K562 (cell line): ENCODE data around the gene XAB2. TPM values are rescaled to one million over a fixed set of nuclear protein-coding genes. Genes with fewer than 3 reads are reported as not detected.

Experiments used
- CREB1 ChIP-seq, 2 experiments: sonication (generic) in 1 of 2; formaldehyde crosslinking in 1 of 2; IDR thresholded peaks; 2 replicates each; pipeline versions ENCODE4 v1.6.1 to v1.8.0; 2012 to 2022; ENCODE audit warnings: inconsistent platforms in 1 of 2, mild to moderate bottlenecking in 1 of 2, missing genetic modification reagents in 1 of 2, moderate library complexity in 1 of 2
- DACH1 ChIP-seq: fragments of 450-650 bp; IDR thresholded peaks from 2 replicates; pipeline ENCODE4 v1.6.1; 2018; ENCODE audit not compliant: partially characterized antibody
- DIDO1 ChIP-seq: fragments of 450-650 bp; IDR thresholded peaks from 2 replicates; pipeline ENCODE4 v1.6.1; 2016; ENCODE audit warnings: low read depth, missing biosample characterization, missing genetic modification characterization
- DMBX1 ChIP-seq: fragments of 250-450 bp; sonication (Bioruptor Pico); IDR thresholded peaks from 2 replicates; pipeline ENCODE4 v1.8.0; 2022; ENCODE audit warnings: inconsistent platforms, mild to moderate bottlenecking, moderate library complexity, borderline replicate concordance
- ELF1 ChIP-seq: fragments of 200-800 bp; sonication (Bioruptor generic); IDR thresholded peaks from 2 replicates; pipeline ENCODE4 v1.6.1; 2016; ENCODE audit warnings: missing genetic modification characterization, missing compliant biosample characterization
- MAZ ChIP-seq, 2 experiments: fragments of 450-650 bp in 1 of 2; sonication (generic) in 1 of 2; formaldehyde crosslinking; IDR thresholded peaks in 1 of 2; conservative IDR thresholded peaks in 1 of 2; 2 replicates each; pipeline versions ENCODE4 v1.4.0 to v1.5.0; 2020; ENCODE audit warnings: mild to moderate bottlenecking in 1 of 2, missing genetic modification reagents in 1 of 2
- MNT ChIP-seq, 2 experiments: fragments of 450-650 bp; conservative IDR thresholded peaks; 2 replicates each; pipeline ENCODE4 v1.6.1; 2017; ENCODE audit warnings: mild to moderate bottlenecking in 2 of 2, moderate library complexity in 2 of 2
- MTA1 ChIP-seq: fragments of 450-650 bp; IDR thresholded peaks from 2 replicates; pipeline ENCODE4 v1.6.1; 2017; ENCODE audit warnings: borderline replicate concordance
- MTA3 ChIP-seq: fragments of 450-650 bp; formaldehyde crosslinking; IDR thresholded peaks from 2 replicates; pipeline ENCODE4 v1.6.1; 2017; ENCODE audit warnings: mild to moderate bottlenecking, borderline replicate concordance
- NBN ChIP-seq: fragments of 450-650 bp; IDR thresholded peaks from 2 replicates; pipeline ENCODE4 v1.6.1; 2016; ENCODE audit warnings: low read depth, mild to moderate bottlenecking
- POLR2A ChIP-seq: fragments of 450-650 bp; conservative IDR thresholded peaks from 2 replicates; pipeline ENCODE4 v1.6.1; 2016
- RBM14 ChIP-seq: fragments of 200-400 bp; formaldehyde crosslinking; IDR thresholded peaks from 2 replicates; pipeline ENCODE4 v1.6.1; 2018; ENCODE audit warnings: low read depth, mild to moderate bottlenecking, low read length, moderate library complexity, borderline replicate concordance; ENCODE audit not compliant: insufficient read depth
- SP1 ChIP-seq: sonication (generic); formaldehyde crosslinking; IDR thresholded peaks from 2 replicates; pipeline ENCODE4 v1.8.1; 2022; ENCODE audit warnings: mild to moderate bottlenecking, missing genetic modification reagents
- SREBF2 ChIP-seq: sonication (generic); formaldehyde crosslinking; IDR thresholded peaks from 2 replicates; pipeline ENCODE4 v1.4.0; 2020; ENCODE audit warnings: mild to moderate bottlenecking, missing genetic modification reagents
- TFAM ChIP-seq: fragments of 250-450 bp; sonication (Bioruptor Pico); conservative IDR thresholded peaks from 2 replicates; pipeline ENCODE4 v1.5.0; 2021; ENCODE audit warnings: mild to moderate bottlenecking, moderate library complexity
- ZNF282 ChIP-seq: sonication (generic); formaldehyde crosslinking; IDR thresholded peaks from 2 replicates; pipeline ENCODE4 v1.8.1; 2023; ENCODE audit warnings: missing genetic modification reagents
- polyA plus RNA-seq, 8 experiments: library from polyadenylated mRNA; depleted of rRNA in 4 of 8; stranded (reverse) in 5 of 8; unstranded in 3 of 8; fragments of >200 nt; fragmentation: Nextera tagmentation in 2 of 8; fragmentation: Illumina TruSeq in 1 of 8; extraction: Ambion mirVana in 2 of 8; extraction: Trizol in 1 of 8; gene quantifications; 2 replicates each; pipeline versions ENCODE4 v1.2.1 to v1.2.3, GENCODE V29; 2011 to 2014; ENCODE audit warnings: inconsistent platforms in 1 of 8, missing spikeins in 1 of 8
- total RNA-seq, 7 experiments: library from RNA; depleted of rRNA in 6 of 7; stranded (reverse); fragments of >200 nt in 6 of 7; fragmentation: Illumina TruSeq in 2 of 7; extraction: Trizol in 2 of 7; gene quantifications; 2 replicates each; pipeline versions ENCODE4 v1.2.1 to v1.2.3, GENCODE V29; 2011 to 2021; ENCODE audit warnings: low replicate concordance in 1 of 7
- TF ChIP-seq, protein P1 (sequence below): fragments of 250-450 bp; sonication (Bioruptor Pico); IDR thresholded peaks from 2 replicates; pipeline ENCODE4 v1.4.0; 2020; ENCODE audit warnings: mild to moderate bottlenecking, moderate library complexity, borderline replicate concordance
- TF ChIP-seq, protein P2 (sequence below): fragments of 450-650 bp; IDR thresholded peaks from 2 replicates; pipeline ENCODE4 v1.6.1; 2017; ENCODE audit warnings: mild to moderate bottlenecking, moderate library complexity
- TF ChIP-seq, protein P3 (sequence below), 2 experiments: IDR thresholded peaks; 2 replicates each; pipeline ENCODE4 v1.6.1; 2011; ENCODE audit warnings: borderline replicate concordance in 1 of 2, control low read depth in 1 of 2, low read depth in 1 of 2, low read length in 1 of 2, mild to moderate bottlenecking in 1 of 2, mixed read lengths in 1 of 2, moderate library complexity in 1 of 2; ENCODE audit not compliant: insufficient read depth in 1 of 2, insufficient read length in 1 of 2, poor library complexity in 1 of 2, severe bottlenecking in 1 of 2; ENCODE audit errors: extremely low read depth in 1 of 2
- TF ChIP-seq, protein P4 (sequence below): sonication (generic); formaldehyde crosslinking; IDR thresholded peaks from 2 replicates; pipeline ENCODE4 v1.8.0; 2022; ENCODE audit warnings: mild to moderate bottlenecking, missing genetic modification reagents

Gene XAB2
- total and polyA plus RNA-seq, 9 of the 15 experiments (the other 6 are each of a cell fraction or from before 2014, with no cell fraction given): 0.21 to 58.3 (median 20.0) TPM

- TF ChIP-seq, protein P1, sequence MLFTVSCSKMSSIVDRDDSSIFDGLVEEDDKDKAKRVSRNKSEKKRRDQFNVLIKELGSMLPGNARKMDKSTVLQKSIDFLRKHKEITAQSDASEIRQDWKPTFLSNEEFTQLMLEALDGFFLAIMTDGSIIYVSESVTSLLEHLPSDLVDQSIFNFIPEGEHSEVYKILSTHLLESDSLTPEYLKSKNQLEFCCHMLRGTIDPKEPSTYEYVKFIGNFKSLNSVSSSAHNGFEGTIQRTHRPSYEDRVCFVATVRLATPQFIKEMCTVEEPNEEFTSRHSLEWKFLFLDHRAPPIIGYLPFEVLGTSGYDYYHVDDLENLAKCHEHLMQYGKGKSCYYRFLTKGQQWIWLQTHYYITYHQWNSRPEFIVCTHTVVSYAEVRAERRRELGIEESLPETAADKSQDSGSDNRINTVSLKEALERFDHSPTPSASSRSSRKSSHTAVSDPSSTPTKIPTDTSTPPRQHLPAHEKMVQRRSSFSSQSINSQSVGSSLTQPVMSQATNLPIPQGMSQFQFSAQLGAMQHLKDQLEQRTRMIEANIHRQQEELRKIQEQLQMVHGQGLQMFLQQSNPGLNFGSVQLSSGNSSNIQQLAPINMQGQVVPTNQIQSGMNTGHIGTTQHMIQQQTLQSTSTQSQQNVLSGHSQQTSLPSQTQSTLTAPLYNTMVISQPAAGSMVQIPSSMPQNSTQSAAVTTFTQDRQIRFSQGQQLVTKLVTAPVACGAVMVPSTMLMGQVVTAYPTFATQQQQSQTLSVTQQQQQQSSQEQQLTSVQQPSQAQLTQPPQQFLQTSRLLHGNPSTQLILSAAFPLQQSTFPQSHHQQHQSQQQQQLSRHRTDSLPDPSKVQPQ (CRISPR knock-in tag): no peak
- TF ChIP-seq ELF1 (tag) (peak; percentile 84), MNT (conservative IDR thresholded peaks at IDR 0.05) (peak; percentile 47 to 60; a peak in 2 of 4 replicates), MTA3 (peak; percentile 36; the same call in 1 of the 2 replicates), SREBF2 (no peak), SP1 (CRISPR knock-in tag) (peak; percentile 63; the same call in 1 of the 2 replicates), TFAM (CRISPR knock-in tag) (no peak), DACH1 (peak; percentile 46), DIDO1 (tag) (no peak), POLR2A (no peak), NBN (no peak), ZNF282 (CRISPR knock-in tag) (no peak), CREB1 (IDR thresholded peaks at IDR 0.05) (no peak), CREB1 (CRISPR knock-in tag; IDR thresholded peaks at IDR 0.05) (peak; percentile 38; the same call in 1 of the 2 replicates), DMBX1 (peak; percentile 53; the same call in 1 of the 2 replicates), MTA1 (peak; percentile 16; the same call in 1 of the 2 replicates), MAZ (CRISPR knock-in tag; conservative IDR thresholded peaks at IDR 0.05 in 1 of 2, IDR thresholded peaks at IDR 0.05 in 1 of 2) (peak in 1 of 2 experiments; percentile 36; a peak in 1 of 4 replicates), RBM14 (no peak)
- TF ChIP-seq, protein P2, sequence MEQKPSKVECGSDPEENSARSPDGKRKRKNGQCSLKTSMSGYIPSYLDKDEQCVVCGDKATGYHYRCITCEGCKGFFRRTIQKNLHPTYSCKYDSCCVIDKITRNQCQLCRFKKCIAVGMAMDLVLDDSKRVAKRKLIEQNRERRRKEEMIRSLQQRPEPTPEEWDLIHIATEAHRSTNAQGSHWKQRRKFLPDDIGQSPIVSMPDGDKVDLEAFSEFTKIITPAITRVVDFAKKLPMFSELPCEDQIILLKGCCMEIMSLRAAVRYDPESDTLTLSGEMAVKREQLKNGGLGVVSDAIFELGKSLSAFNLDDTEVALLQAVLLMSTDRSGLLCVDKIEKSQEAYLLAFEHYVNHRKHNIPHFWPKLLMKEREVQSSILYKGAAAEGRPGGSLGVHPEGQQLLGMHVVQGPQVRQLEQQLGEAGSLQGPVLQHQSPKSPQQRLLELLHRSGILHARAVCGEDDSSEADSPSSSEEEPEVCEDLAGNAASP: no peak
- TF ChIP-seq, protein P3, sequence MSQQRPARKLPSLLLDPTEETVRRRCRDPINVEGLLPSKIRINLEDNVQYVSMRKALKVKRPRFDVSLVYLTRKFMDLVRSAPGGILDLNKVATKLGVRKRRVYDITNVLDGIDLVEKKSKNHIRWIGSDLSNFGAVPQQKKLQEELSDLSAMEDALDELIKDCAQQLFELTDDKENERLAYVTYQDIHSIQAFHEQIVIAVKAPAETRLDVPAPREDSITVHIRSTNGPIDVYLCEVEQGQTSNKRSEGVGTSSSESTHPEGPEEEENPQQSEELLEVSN (IDR thresholded peaks at IDR 0.05; ENCODE audit: borderline replicate concordance in 1 of 2, extremely low read depth in 1 of 2, insufficient read depth in 1 of 2, insufficient read length in 1 of 2, low read depth in 1 of 2, low read length in 1 of 2, poor library complexity in 1 of 2, severe bottlenecking in 1 of 2): peak in 1 of 2 experiments; percentile 51
- TF ChIP-seq, protein P4, sequence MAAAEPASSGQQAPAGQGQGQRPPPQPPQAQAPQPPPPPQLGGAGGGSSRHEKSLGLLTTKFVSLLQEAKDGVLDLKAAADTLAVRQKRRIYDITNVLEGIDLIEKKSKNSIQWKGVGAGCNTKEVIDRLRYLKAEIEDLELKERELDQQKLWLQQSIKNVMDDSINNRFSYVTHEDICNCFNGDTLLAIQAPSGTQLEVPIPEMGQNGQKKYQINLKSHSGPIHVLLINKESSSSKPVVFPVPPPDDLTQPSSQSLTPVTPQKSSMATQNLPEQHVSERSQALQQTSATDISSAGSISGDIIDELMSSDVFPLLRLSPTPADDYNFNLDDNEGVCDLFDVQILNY (CRISPR knock-in tag): no peak; the same call in 1 of the 2 replicates
These were observed 22.8 kb upstream of the XAB2 start (continued) for GRCh38 chr19:7652061-7652641.
